SU-DHL-6 (cell line): Measurements from ENCODE around the gene CNBD2.

Experiments used
- H2AFZ ChIP-seq: fragments of 200-600 bp; sonication (generic); 2 replicates; pipeline ENCODE4 v1.6.1; 2014; ENCODE audit warnings: low read depth, mild to moderate bottlenecking, moderate library complexity, mixed read lengths, antibody characterized with exemption, low read length; ENCODE audit not compliant: severe bottlenecking
- H3F3A ChIP-seq: fragments of 200-600 bp; shearing (Covaris generic); 2 replicates; pipeline ENCODE4 v1.6.0; 2016; ENCODE audit warnings: antibody characterized with exemption, mild to moderate bottlenecking; ENCODE audit not compliant: insufficient read depth
- H3K27ac ChIP-seq: fragments of 200-600 bp; sonication (generic); 2 replicates; pipeline ENCODE4 v1.5.1; 2016; ENCODE audit warnings: low read depth, mild to moderate bottlenecking, low read length, moderate library complexity, mixed read lengths
- H3K27me3 ChIP-seq: fragments of 200-600 bp; sonication (generic), shearing (Covaris generic); 2 replicates; pipeline ENCODE4 v1.6.0; 2014; ENCODE audit warnings: mild to moderate bottlenecking, low read length
- H3K36me3 ChIP-seq: fragments of 200-600 bp; sonication (generic); 2 replicates; pipeline ENCODE4 v1.6.1; 2014; ENCODE audit warnings: mild to moderate bottlenecking, low read length, mixed read lengths
- H3K4me2 ChIP-seq: fragments of 300-600, 200-600 bp; shearing (Covaris generic), sonication (generic); 2 replicates; pipeline ENCODE4 v1.6.0; 2014; ENCODE audit warnings: low read length, low read depth, mild to moderate bottlenecking; ENCODE audit not compliant: poor library complexity, severe bottlenecking
- H3K4me3 ChIP-seq: fragments of 200-600 bp; sonication (generic); 2 replicates; pipeline ENCODE4 v1.5.1; 2014; ENCODE audit warnings: antibody characterized with exemption, low read length, mild to moderate bottlenecking, mixed read lengths; ENCODE audit not compliant: insufficient read depth, poor library complexity, severe bottlenecking
- H3K79me2 ChIP-seq: fragments of 200-600 bp; sonication (generic); 2 replicates; pipeline ENCODE4 v1.6.1; 2014; ENCODE audit warnings: mild to moderate bottlenecking, low read length, moderate library complexity; ENCODE audit not compliant: insufficient read depth
- H3K9ac ChIP-seq: fragments of 200-600 bp; sonication (generic); 2 replicates; pipeline ENCODE4 v1.7.0; 2014; ENCODE audit warnings: mild to moderate bottlenecking, low read length
- H3K9me2 ChIP-seq: fragments of 200-600 bp; sonication (generic); replicated peaks from 2 replicates; pipeline ENCODE4 v1.6.1; 2014; ENCODE audit warnings: low read length; ENCODE audit not compliant: insufficient read depth
- H3K9me3 ChIP-seq: fragments of 200-600 bp; sonication (generic); 2 replicates; pipeline ENCODE4 v1.6.1; 2014; ENCODE audit warnings: low read length, mixed read lengths; ENCODE audit not compliant: insufficient read depth
- H4K20me1 ChIP-seq: fragments of 200-600 bp; sonication (generic); 2 replicates; pipeline ENCODE4 v1.6.1; 2014; ENCODE audit warnings: low read depth, mild to moderate bottlenecking, antibody characterized with exemption, low read length, moderate library complexity, mixed read lengths
- CTCF ChIP-seq: fragments of 200-600 bp; sonication (generic); IDR thresholded peaks from one replicate; pipeline ENCODE4 v1.5.1; 2017; ENCODE audit warnings: antibody characterized with exemption, mild to moderate bottlenecking, low read length, moderate library complexity; ENCODE audit not compliant: insufficient read depth, poor library complexity, severe bottlenecking
- EZH2phosphoT487 ChIP-seq: fragments of 200-600 bp; sonication (generic), shearing (Covaris generic); conservative IDR thresholded peaks from 2 replicates; pipeline ENCODE4 v1.6.1; 2018; ENCODE audit warnings: mild to moderate bottlenecking, antibody characterized with exemption, low read length, moderate library complexity, mixed read lengths

Gene CNBD2

GRCh38 chr20:35942243-35942642 is 26.1 kb upstream of the CNBD2 start:
- Histone ChIP-seq H3K4me2 (no peak overlapping the region), H3K27ac (no peak overlapping the region), H3K4me3 (no peak overlapping the region), H3K79me2 (no peaks in the 10 kb centered on the region), H2AFZ (no peak overlapping the region), H3K9ac (no peak overlapping the region), H3K27me3 (no peaks in the 10 kb centered on the region), H3K9me3 (no peaks in the 10 kb centered on the region), H3F3A (no peaks in the 10 kb centered on the region), H3K9me2 (no peaks in the 10 kb centered on the region), H3K36me3 (no peaks in the 10 kb centered on the region), H4K20me1 (no peaks in the 10 kb centered on the region)
- no peak for TF ChIP-seq EZH2phosphoT487
- no peak for TF ChIP-seq CTCF

- H3K4me2 ChIP-seq: no peak overlapping the region
- no peak for TF ChIP-seq EZH2phosphoT487
- TF ChIP-seq CTCF: peak; percentile 62
- H3K79me2 ChIP-seq: peaks cover 9% of the 10 kb centered on the region
- H3K36me3 ChIP-seq: no peaks in the 10 kb centered on the region
- no peaks in the 10 kb centered on the region for H3K9me2 ChIP-seq
- H3F3A ChIP-seq: no peaks in the 10 kb centered on the region
- H3K9me3 ChIP-seq: no peaks in the 10 kb centered on the region
- no peak overlapping the region for H3K9ac ChIP-seq
- H2AFZ ChIP-seq: no peak overlapping the region
- no peak overlapping the region for H3K27ac ChIP-seq
- no peak overlapping the region for H3K4me3 ChIP-seq
- no peaks in the 10 kb centered on the region for H4K20me1 ChIP-seq
- H3K27me3 ChIP-seq: no peaks in the 10 kb centered on the region
Observed at GRCh38 chr20:35947489-35947888, 20.9 kb upstream of the CNBD2 start.

- no peak for TF ChIP-seq CTCF
- TF ChIP-seq EZH2phosphoT487: no peak
- Histone ChIP-seq H3K9ac (no peak overlapping the region), H3K27me3 (no peaks in the 10 kb centered on the region), H3K4me2 (no peak overlapping the region), H2AFZ (no peak overlapping the region), H4K20me1 (no peaks in the 10 kb centered on the region), H3K9me3 (no peaks in the 10 kb centered on the region), H3K36me3 (no peaks in the 10 kb centered on the region), H3K4me3 (no peak overlapping the region), H3K27ac (no peak overlapping the region), H3F3A (no peaks in the 10 kb centered on the region), H3K79me2 (peaks cover 13% of the 10 kb centered on the region), H3K9me2 (no peaks in the 10 kb centered on the region)
Observed at GRCh38 chr20:35947907-35948306, 20.5 kb upstream of the CNBD2 start.
